ACHN (cell line): ENCODE data around the gene ITGA4.

Experiments
- DNase-seq: peaks from one replicate; pipeline ENCODE4 v3.0.0-alpha.2; 2015
- in situ Hi-C: cut with HindIII; loops from 2 replicates; pipeline ENCODE4 v1.10.0; 2017; ENCODE audit warnings: low sequenced_read_pairs, low pct_ligation_motif_present, low pct_unique_long_range_greater_than_20kb

ITGA4 gene

GRCh38 chr2:181454686-181455450, 2.3 kb upstream of the ITGA4 start:
- in situ Hi-C loops = no loop called here
- no peak for DNase-seq

- DNase-seq = no peak
- in situ Hi-C loops = no loop called here
These were observed 496 bp upstream of the ITGA4 start for GRCh38 chr2:181456660-181457120.

GRCh38 chr2:181457741-181458425, 697 bp downstream of the ITGA4 start:
- DNase-seq = peak; percentile 39
- in situ Hi-C loops = no loop called here

- in situ Hi-C loops = no loop called here
- DNase-seq = no peak
These were observed 1.7 kb downstream of the ITGA4 start for GRCh38 chr2:181458871-181459270.

GRCh38 chr2:181459621-181460021, 2.4 kb downstream of the ITGA4 start:
- peak; percentile 5 for DNase-seq
- in situ Hi-C loops = no loop called here

GRCh38 chr2:181461056-181461997, 4.1 kb downstream of the ITGA4 start:
- DNase-seq = no peak
- in situ Hi-C loops = no loop called here

- DNase-seq = peak; percentile 28
- in situ Hi-C loops = no loop called here
These were observed 4.8 kb downstream of the ITGA4 start for GRCh38 chr2:181462033-181462432.

GRCh38 chr2:181463588-181463987, 6.4 kb downstream of the ITGA4 start:
- DNase-seq = no peak
- in situ Hi-C loops = no loop called here

- DNase-seq = no peak
- in situ Hi-C loops = no loop called here
These were observed 7.8 kb downstream of the ITGA4 start for GRCh38 chr2:181464966-181465365.

- in situ Hi-C loops = no loop called here
- DNase-seq = no peak
These were observed 8.6 kb downstream of the ITGA4 start for GRCh38 chr2:181465676-181466375.

- in situ Hi-C loops = no loop called here
- DNase-seq = peak; percentile 59
These were observed 9.7 kb downstream of the ITGA4 start for GRCh38 chr2:181466661-181467576.

GRCh38 chr2:181467966-181468707, 11.0 kb downstream of the ITGA4 start:
- no peak for DNase-seq
- in situ Hi-C loops = no loop called here

- in situ Hi-C loops = no loop called here
- DNase-seq = no peak
These were observed 11.6 kb downstream of the ITGA4 start for GRCh38 chr2:181468811-181469210.

- in situ Hi-C loops = no loop called here
These were observed 14.0 kb downstream of the ITGA4 start for GRCh38 chr2:181471226-181471625.

GRCh38 chr2:181471783-181472182, 14.6 kb downstream of the ITGA4 start:
- in situ Hi-C loops = no loop called here
- DNase-seq = no peak

More at GRCh38 chr2:181471226-181471625, 14.0 kb downstream of the ITGA4 start:
- DNase-seq = no peak

GRCh38 chr2:181472990-181473389, 15.8 kb downstream of the ITGA4 start:
- DNase-seq = no peak
- in situ Hi-C loops = no loop called here
